AG09309 (cell line): ENCODE data around the gene MMP13.

Source experiments
- DNase-seq: peaks from one replicate; pipeline ENCODE4 v3.0.0-alpha.2; 2010; ENCODE audit warnings: low read depth
- H3K4me3 ChIP-seq: 2 replicates; pipeline ENCODE4 v1.5.1; 2011; ENCODE audit warnings: mild to moderate bottlenecking, low read depth, low read length, moderate library complexity; ENCODE audit not compliant: control insufficient read depth
- TF ChIP-seq, protein P1 (sequence below): IDR thresholded peaks from 2 replicates; pipeline ENCODE4 v1.5.1; 2011; ENCODE audit warnings: mild to moderate bottlenecking, low read depth, low read length, inconsistent platforms; ENCODE audit not compliant: insufficient read depth, control insufficient read depth; ENCODE audit errors: missing control alignments

The MMP13 gene

DNA sequence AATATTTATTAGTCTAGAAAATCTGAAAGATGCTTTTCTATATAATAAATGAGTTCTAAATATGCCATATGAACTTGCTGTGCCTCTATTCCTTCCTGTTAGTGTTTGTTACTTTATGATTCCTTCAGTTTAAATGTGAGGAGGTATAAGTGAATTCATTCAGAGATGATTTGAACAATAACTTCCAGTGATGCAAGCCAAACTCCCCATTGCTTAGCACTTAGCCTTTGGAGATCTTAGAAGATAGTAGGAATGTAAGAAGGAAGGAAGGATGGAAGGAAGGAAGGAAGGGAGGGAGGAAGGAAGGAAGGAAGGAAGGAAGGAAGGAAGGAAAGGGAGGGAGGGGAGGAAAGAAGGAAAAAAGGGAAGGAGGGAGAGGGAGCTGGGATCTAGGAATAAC lies 25.1 kb downstream of the MMP13 start:
- TF ChIP-seq, protein P1, sequence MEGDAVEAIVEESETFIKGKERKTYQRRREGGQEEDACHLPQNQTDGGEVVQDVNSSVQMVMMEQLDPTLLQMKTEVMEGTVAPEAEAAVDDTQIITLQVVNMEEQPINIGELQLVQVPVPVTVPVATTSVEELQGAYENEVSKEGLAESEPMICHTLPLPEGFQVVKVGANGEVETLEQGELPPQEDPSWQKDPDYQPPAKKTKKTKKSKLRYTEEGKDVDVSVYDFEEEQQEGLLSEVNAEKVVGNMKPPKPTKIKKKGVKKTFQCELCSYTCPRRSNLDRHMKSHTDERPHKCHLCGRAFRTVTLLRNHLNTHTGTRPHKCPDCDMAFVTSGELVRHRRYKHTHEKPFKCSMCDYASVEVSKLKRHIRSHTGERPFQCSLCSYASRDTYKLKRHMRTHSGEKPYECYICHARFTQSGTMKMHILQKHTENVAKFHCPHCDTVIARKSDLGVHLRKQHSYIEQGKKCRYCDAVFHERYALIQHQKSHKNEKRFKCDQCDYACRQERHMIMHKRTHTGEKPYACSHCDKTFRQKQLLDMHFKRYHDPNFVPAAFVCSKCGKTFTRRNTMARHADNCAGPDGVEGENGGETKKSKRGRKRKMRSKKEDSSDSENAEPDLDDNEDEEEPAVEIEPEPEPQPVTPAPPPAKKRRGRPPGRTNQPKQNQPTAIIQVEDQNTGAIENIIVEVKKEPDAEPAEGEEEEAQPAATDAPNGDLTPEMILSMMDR, result no peak
- DNase-seq, result no peak
- no peak overlapping the region for H3K4me3 ChIP-seq

DNA sequence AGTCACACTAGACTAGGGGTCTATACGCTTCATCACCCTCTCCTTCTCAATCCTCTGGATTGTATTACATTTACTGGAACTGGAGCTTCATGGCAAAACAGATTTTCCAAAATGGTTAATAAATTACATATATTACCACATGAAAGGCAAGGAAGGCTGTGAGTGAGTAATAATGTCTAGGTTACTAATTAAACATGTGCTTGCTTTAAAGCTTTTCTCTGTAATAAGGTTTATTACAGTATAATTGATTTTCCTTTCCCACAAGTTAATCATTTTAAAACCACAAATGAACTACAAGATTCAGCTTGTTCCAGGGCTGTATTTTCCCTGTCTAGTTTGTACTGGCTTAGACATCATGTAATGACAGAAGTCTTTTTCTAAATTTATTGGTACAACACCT lies 25.6 kb downstream of the MMP13 start:
- no peak for DNase-seq
- TF ChIP-seq, protein P1, result no peak

DNA sequence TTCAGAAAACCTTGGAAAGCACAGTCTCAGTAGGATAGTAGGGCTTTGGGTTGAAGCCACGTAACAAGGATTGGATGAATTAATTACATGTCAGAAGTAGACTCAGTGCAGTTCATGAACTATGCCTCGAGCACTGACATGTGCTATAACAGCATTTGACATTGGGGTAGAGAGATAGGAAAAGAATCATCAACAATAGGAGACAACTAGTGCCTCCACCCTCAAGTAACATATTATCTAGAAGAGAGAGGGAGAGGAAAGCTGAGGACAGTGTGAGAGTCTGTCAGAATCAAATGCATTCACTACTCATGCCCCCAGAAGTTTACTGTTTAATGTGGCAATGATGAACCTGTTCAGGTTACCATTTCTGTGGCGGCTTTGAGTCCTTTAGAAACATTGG lies 26.4 kb downstream of the MMP13 start:
- H3K4me3 ChIP-seq, result no peak overlapping the region
- TF ChIP-seq, protein P1, result no peak
- DNase-seq, result no peak

More for the DNA sequence above, 25.6 kb downstream of the MMP13 start:
- H3K4me3 ChIP-seq, result no peak overlapping the region

DNA sequence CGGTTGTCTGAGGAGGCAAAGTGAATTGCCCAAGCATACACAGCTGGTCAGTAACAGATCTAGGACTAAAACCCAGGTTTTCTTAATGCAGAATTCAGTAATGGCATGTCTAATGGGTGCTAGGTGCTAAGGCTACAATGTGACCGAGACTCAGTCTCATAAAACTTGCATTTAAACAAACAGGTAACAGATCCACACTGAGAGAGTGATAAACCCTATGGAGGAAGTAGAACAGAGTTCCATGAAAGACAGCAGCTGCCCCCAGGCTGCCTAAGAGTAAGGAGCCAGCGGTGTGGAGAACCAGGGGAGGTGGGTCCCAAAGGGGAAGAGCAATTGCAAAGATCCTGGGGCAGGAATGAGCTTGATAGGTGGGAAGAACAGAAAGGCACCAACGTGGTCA lies 27.3 kb downstream of the MMP13 start:
- TF ChIP-seq, protein P1, result no peak
- no peak for DNase-seq
- no peak overlapping the region for H3K4me3 ChIP-seq

DNA sequence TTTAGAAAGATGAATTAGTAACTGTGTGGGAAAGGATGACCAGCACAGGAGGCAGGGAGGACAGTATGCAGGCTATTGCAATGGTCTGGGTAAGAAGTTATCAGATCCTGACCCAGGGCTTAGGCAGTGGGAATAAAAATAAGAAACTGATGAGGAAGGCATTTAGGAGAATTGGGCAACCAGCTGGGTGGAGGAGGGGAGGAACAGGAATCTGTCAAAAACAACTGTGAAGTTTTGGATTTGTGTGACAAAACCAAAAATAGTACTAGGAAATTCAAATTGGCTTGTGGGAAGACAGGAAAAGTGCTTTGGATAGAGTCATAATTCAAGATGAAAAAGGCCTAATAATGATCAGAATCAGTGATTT lies 27.9 kb downstream of the MMP13 start:
- no peak for DNase-seq
- TF ChIP-seq, protein P1, result no peak
- no peak overlapping the region for H3K4me3 ChIP-seq

DNA sequence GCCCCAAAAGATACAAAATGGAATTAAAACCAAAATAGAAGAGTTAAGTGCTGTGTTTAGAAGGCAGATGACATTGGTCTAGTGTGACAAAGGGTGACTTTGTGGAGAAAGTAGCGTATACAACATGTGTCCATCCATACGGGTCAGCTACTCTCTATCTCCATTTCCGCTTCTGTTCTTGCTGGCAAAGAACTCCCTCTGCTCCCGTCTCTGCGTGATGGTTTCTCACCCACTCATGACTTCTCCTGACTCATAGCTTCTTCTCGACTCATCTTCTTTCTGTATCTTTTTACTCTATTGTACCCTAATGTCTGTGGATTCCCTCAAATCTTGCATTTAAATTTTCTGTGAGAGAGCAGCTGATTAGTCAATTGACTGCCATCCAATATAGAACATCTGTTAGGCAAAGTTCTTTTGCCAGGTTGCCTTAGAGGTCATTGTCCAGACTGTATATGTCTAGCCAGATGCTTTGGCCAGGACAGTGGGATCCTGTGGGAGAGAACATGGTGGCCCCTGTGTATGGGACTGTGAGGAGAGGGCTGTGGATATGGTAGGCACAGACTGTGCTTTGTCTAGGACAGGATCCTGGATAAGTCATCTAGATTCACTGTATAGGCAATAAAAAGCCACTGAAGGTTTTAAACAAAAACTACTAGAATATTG lies 28.4 kb downstream of the MMP13 start:
- DNase-seq, result no peak
- TF ChIP-seq, protein P1, result no peak
- H3K4me3 ChIP-seq, result no peak overlapping the region
